ENCODE measurements around the gene AP5S1.

The AP5S1 gene

DNA sequence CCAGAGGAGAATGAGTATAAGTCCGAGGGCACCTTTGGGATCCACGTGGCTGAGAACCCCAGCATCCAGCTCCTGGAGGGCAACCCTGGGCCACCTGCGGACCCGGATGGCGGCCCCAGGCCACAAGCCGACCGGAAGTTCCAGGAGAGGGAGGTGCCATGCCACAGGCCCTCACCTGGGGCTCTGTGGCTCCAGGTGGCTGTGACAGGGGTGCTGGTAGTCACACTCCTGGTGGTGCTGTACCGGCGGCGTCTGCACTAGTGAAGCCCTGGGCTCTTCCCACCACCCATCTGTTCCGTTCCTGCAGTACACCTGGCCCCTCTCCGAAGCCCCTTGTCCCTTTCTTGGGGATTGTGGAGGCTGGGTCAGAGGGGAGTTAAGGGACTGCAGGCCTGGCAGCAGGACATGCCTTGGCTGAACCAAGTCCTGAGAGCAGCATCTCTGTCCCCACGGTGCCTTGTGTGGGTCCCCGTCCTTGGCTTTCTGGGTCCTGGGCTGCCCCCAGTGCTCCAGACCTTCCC, 45.6 kb downstream of the AP5S1 start:
- no peak for TF ChIP-seq SIN3A (IDR thresholded peaks at IDR 0.05; ENCODE audit: borderline replicate concordance, insufficient read depth, low read length)
- TF ChIP-seq, protein P1, sequence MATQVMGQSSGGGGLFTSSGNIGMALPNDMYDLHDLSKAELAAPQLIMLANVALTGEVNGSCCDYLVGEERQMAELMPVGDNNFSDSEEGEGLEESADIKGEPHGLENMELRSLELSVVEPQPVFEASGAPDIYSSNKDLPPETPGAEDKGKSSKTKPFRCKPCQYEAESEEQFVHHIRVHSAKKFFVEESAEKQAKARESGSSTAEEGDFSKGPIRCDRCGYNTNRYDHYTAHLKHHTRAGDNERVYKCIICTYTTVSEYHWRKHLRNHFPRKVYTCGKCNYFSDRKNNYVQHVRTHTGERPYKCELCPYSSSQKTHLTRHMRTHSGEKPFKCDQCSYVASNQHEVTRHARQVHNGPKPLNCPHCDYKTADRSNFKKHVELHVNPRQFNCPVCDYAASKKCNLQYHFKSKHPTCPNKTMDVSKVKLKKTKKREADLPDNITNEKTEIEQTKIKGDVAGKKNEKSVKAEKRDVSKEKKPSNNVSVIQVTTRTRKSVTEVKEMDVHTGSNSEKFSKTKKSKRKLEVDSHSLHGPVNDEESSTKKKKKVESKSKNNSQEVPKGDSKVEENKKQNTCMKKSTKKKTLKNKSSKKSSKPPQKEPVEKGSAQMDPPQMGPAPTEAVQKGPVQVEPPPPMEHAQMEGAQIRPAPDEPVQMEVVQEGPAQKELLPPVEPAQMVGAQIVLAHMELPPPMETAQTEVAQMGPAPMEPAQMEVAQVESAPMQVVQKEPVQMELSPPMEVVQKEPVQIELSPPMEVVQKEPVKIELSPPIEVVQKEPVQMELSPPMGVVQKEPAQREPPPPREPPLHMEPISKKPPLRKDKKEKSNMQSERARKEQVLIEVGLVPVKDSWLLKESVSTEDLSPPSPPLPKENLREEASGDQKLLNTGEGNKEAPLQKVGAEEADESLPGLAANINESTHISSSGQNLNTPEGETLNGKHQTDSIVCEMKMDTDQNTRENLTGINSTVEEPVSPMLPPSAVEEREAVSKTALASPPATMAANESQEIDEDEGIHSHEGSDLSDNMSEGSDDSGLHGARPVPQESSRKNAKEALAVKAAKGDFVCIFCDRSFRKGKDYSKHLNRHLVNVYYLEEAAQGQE (IDR thresholded peaks at IDR 0.05; ENCODE audit: insufficient read depth in 1 of 2, low read depth in 2 of 2, low read length in 2 of 2) = no peak
- no peak for TF ChIP-seq POLR2AphosphoS5 (IDR thresholded peaks at IDR 0.05; ENCODE audit: low read depth, low read length)
- TF ChIP-seq TAF1 (IDR thresholded peaks at IDR 0.05; ENCODE audit: borderline replicate concordance, insufficient read depth, low read length) = no peak
- TF ChIP-seq FOXP2 (optimal IDR thresholded peaks at IDR 0.05; ENCODE audit: borderline replicate concordance, extremely low read depth, extremely low read length, insufficient read depth) = no peak

DNA sequence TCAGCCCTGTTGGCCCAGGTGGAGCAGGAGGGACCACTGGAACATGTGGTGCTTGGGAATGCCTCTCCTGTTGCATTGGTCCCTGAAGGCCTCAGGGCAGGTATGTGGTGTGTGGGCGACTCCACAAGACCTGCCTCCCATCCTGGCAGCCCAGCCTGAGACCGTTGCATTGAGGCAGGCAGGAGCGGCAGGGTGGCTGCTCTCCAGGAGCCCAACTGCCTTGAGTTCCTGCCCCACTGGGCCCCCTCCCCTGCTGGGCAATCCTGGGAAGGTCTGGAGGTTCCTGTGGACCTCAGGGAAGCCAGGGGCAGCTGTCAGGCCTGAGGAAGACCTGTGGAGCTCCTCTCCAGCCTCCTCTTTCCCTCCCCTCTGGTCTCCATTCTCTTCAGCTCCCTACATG, 46.1 kb downstream of the AP5S1 start:
- TF ChIP-seq POLR2AphosphoS5 (IDR thresholded peaks at IDR 0.05; ENCODE audit: low read depth, low read length) = no peak
- TF ChIP-seq FOXP2 (optimal IDR thresholded peaks at IDR 0.05; ENCODE audit: borderline replicate concordance, extremely low read depth, extremely low read length, insufficient read depth) = no peak
- TF ChIP-seq SIN3A (IDR thresholded peaks at IDR 0.05; ENCODE audit: borderline replicate concordance, insufficient read depth, low read length) = no peak
- TF ChIP-seq TAF1 (IDR thresholded peaks at IDR 0.05; ENCODE audit: borderline replicate concordance, insufficient read depth, low read length) = no peak
- TF ChIP-seq, protein P1 (IDR thresholded peaks at IDR 0.05; ENCODE audit: insufficient read depth in 1 of 2, low read depth in 2 of 2, low read length in 2 of 2) = no peak

DNA sequence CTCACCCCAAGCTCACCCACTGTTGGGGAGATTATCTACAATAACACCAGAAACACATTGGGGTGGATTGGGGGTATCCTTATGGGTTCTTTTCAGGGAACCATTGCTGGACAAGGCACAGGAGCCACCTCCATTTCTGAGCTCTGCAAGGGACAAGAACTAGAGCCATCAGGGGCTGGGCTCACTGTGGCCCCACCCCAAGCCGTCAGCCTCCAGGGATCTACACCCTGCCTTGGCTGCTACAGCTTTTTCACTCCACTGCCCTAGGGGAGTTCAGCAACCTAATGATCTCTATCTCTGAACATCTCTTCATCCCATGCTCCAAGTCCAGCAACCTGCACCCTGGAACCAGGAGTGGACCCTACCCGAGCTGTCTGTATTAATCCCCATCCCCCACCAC, 47.5 kb downstream of the AP5S1 start:
- TF ChIP-seq, protein P1 (IDR thresholded peaks at IDR 0.05; ENCODE audit: insufficient read depth in 1 of 2, low read depth in 2 of 2, low read length in 2 of 2) = no peak
- TF ChIP-seq TAF1 (IDR thresholded peaks at IDR 0.05; ENCODE audit: borderline replicate concordance, insufficient read depth, low read length) (no peak), SIN3A (IDR thresholded peaks at IDR 0.05; ENCODE audit: borderline replicate concordance, insufficient read depth, low read length) (no peak)

DNA sequence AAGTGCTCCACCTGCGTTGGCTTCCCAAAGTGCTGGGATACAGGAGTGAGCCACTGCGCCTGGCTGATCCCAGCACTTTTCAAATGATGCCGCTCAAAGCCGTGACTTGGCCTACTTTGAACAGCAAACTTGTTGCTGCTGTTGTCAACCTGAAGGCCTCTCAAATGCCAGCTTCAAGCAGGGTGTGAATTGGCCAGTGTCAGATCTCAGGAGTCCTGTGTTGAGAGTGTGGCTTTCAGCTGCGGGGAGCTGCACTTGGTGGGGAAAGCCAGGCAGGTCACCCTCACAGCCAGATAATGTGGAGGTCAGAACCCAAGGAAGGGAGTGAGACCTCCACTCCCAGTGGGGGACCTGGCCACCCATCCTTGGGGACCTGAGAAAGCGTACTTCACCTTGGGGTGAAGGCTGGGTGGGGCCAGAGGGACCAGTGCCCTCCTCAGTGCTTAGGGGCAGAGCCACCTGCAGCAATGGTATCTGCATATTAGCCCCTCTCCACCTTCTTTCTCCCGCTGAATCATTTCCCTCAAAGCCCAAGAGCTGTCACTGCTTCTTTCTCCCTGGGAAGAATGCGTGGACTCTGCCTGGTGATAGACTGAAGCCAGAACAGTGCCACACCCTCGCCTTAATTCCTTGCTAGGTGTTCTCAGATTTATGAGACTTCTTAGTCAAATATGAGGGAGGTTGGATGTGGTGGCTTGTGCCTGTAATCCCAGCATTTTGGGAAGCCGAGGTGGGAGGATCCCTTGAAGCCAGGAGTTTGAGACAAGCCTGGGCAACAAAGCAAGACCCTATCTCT, 49.7 kb downstream of the AP5S1 start:
- TF ChIP-seq POLR2AphosphoS5 (IDR thresholded peaks at IDR 0.05; ENCODE audit: low read depth, low read length) (no peak), FOXP2 (optimal IDR thresholded peaks at IDR 0.05; ENCODE audit: borderline replicate concordance, extremely low read depth, extremely low read length, insufficient read depth) (no peak), SIN3A (IDR thresholded peaks at IDR 0.05; ENCODE audit: borderline replicate concordance, insufficient read depth, low read length) (no peak), TAF1 (IDR thresholded peaks at IDR 0.05; ENCODE audit: borderline replicate concordance, insufficient read depth, low read length) (no peak)
- TF ChIP-seq, protein P1 (IDR thresholded peaks at IDR 0.05; ENCODE audit: insufficient read depth in 1 of 2, low read depth in 2 of 2, low read length in 2 of 2) = no peak
